ENCODE measurements around the gene DUSP1.

Gene DUSP1

DNA sequence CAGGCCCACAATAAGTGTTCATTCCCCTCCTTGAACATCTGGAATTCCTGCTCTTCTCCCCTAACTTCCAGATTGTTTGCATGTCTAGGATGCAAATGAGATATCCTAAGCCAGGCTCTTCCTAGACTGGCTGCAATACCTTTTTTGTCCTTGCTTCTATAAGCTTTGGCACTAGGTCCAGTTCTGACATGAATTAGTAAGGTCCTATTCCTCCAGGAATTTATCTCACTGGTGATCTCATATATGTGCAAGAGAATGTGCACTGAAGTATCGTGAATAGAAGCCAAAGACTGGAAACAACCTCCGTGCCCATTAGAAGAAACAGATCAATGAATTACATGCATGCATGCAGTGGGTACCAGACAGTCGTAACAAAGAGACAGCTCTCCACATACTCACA, 25.2 kb downstream of the DUSP1 start:
- DNase-seq, result no peak

DNA sequence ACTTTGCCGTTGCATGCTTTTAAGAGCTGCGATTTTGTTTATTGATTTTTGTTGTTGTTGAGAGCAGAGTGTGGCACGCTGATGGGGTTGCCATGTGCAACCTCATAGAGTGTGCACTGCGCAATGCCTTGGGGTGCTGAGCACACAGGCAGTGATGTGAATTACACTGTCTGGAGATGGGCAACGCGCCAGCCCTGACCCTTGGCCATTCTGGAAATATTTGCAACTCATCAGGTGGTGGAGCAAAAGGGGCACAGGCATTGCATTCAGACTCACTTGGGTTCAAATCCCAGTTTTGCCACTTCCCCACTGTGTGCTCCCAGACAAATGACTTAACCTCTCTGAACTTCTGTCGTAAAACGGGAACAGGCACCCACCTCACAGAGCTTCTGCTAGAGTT, 25.6 kb downstream of the DUSP1 start:
- DNase-seq, result no peak

DNA sequence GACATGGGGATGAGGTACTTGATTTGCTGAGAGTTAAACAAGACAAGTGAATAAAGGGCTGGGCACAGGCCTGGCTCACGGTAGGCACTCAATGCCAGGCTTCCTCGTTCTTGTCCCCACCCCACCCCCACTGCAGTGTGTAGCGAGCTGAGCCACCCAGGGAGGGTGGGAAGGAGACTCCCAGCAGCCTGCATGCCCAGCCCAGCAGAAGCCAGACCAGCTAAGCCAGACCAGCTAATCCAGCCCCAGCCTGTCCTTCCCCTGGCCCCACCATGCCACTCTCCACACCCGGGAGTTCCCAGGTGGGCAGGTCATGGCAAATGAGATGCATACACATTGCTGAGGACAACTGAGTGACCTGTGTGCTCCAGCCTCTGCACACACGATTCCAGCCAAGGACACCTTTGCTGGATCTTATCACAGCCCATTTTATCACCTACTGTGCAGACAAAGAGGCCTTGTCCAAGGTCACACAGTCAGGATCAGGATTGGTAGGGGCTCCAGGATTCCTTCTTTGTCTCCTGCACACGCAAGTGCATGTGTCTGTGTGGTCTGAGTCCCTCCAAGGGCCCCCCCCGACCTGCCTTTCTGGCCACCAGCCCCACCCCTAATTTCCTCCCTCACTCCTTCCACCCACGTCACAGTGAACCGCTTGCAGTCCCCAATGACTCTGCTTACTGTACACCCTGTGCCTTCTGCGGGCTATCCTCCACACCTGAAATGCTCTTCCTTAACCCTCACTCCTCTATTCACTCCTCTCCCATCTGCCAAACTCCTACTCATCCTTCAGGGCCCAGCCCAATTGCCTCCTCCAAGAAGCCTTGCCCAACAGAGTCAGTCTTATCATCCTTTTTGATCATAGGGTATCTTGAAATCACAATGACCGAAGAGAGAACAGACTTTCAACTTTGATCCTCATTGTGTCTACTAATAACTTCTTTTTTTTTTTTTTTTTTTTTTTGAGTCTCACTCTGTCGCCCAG, 26.6 kb downstream of the DUSP1 start:
- no peak for DNase-seq

DNA sequence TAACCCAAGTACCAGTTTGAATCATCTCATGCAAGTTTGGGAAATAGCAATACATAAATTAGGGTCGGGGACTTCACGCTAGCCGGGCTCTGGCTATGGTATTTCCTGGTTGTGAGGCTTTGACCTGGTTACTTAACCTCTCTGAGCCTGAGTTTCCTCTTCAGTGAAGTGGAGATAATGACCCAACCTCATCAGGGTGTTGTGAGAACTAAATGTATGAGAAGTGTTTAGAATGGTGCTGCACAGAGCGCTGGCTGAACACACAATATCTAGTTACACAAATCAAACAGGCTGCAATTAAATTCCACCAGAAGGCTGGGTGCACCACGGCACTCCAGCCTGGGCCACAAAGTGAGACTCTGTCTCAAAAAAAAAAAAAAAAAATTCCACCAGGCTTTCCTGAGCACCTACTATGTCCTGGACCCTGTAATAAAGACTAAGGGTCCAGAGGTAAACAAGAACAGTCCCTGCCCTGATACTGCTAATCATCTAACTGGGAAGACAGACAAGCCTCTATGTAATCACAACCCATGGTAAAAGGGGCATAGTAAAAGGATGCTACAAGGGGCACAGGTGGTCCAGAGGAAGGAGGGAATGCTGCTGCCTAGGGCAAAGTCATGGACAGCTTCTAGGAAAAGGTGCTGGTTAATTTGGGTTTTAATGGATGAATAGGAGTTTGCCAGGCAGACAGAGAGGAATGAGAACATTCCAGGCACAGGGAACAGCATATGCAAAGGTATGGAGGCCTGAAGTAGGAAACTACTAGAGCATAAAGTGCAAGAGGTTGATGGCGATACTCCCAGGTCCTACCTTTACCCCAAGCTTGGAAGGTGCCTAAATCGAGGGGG, 27.7 kb downstream of the DUSP1 start:
- no peak for DNase-seq

DNA sequence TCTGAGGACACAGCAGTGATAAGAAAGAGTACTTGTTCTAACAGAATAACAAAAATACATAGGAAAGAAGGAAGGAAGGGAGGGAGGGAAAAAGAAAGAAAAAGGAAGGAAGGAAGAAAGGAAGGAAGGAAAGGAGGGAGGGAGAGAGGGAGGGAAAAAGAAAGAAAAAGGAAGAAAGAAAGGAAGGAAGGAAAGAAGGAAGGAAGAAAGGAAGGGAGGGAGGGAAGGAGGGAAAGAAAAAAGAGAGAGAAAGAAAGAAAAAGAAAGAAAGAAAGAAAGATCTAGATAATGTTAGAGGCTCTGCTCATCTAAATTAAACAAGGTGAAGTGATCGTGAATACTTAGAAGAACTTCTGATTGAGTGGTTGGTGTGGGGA, 29.8 kb downstream of the DUSP1 start:
- no peak for DNase-seq

DNA sequence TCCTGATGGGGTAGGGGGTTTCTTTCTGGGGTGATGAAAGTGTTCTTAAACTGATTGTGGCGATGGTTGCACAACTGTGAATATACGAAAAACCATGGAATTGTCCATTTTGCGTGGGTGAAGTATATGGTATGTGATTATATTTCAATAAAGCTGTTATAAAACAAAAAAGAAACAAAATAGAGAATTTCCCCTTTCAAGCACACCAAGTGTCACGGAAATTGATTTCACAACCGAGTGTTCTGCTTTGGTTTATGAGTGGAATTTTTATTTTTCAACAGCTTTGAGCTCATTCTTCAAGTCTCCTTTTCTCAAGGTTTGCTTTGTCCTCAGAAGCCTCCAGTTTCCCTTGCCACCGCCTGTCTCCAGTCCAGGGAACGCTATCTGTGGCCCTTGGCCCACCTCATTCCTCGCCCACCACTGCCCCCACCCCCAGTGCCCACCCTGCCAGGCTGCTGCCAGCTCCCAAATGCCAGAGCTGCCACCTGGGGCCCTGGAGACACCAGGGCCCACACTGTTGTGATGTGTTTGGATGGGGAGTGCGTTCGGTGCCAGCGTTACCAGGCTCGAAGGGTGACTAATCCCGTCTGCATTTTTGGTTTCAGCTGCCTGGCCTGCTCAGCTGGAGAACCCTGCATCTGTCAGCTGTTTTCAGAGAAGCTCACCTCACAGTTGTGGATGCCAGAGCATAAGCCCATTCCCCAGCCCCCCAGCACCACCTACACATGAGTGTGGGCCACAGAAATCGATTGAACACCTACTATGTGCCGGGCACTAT, 30.4 kb downstream of the DUSP1 start:
- peak in 7 of 51 donors; percentile 7 to 69 (median 20) for DNase-seq

DNA sequence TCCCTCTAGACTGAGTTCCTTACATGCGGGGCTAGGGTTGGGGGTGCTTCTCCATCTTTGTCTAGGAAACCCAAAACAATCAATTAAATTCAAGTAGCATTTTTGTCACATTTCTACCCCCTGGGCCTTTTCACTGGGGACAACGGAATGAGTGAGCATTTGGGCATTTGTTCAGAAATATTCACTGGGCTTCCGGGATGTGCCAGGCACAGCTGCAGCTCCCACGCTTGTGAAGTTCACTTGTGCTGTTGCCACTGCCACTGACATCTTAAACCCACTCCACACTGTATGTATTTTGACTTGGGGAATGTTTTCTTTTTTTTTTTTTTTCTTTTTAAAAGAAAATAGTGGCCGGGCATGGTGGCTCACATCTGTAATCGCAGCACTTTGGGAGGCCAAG, 31.6 kb downstream of the DUSP1 start:
- peak in 2 of 51 donors; percentile 7 to 10 for DNase-seq

DNA sequence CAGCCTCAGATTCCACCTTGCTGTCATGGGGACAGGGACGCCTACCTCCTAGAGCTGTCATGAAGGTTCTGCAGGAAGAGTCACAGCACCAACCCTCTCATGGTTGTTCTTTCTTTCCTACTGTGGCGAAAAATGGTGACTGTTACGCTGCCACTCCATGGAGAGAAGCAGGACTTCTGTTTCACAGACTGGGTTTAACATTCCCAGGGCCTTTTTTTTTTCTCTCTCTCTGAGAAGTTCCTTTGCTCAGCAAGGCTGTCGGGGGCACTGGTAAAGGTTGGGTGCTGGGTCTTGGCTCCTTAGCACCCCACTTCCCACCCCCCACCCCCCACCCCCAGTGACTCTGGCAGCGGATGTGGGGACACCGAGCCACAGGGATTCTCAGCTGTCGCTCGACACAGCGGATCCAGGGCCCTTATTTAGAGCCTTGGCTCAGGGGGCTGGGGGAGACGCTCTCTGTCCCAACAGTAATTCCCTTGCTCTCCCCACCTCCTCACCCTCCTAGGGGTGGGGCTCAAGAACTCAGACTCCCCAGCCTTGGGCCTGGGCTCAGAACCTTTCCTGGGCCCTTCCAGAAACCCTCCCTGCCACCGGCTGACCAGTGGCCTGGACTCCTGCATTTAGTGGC, 34.4 kb downstream of the DUSP1 start:
- no peak for DNase-seq

DNA sequence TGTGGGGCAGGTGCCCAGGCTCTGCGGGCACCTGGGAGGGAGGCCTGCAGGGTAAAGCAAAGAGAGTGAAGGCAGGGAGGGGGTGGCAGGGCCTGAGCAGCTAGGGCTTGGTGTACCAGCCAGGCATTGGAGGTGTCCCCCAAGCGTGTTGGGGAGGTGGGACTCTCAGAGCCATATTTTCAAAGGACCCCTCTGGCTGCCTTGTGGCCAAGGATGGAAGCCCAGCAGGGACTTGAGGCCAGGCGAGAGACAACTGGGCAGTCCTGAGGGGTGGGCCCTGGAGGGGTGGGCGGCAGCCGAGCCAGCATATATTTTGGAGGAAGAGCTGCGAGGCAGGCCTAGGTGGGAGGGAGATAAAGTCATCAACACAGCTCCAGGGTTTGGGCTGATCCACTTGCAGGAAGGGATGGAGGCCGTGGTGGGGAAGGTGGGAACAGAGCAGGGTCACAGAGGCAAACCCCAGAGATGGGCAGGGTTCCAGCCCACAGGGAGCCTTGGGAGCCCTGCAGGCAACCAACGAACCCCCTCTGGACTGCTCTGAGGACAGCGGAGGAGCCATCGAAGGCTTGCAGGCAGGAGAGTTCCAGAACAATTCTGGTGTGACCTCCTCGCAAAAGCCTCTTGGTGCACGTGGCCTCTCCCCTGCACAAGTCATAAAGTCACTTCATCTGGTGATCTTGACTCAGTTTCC, 35.7 kb downstream of the DUSP1 start:
- DNase-seq, result no peak

DNA sequence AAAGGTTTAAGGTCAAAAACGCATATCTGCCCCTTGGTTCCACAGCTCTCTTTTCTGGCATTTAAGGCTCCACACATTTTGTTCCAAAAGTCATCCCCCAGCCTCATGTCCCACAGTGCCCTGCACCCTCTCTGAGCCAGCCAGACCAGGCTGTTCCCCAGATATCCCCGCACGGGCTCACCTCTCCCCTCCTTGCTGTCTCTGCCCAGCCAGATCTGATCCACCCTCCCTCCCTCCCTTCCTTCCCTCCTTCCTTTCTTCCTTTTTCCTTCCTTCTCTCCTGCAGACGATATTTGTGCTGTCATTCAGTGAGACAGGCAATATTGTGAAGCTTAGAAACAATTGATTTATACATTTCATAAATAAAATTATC, 37.0 kb downstream of the DUSP1 start:
- DNase-seq, result no peak

DNA sequence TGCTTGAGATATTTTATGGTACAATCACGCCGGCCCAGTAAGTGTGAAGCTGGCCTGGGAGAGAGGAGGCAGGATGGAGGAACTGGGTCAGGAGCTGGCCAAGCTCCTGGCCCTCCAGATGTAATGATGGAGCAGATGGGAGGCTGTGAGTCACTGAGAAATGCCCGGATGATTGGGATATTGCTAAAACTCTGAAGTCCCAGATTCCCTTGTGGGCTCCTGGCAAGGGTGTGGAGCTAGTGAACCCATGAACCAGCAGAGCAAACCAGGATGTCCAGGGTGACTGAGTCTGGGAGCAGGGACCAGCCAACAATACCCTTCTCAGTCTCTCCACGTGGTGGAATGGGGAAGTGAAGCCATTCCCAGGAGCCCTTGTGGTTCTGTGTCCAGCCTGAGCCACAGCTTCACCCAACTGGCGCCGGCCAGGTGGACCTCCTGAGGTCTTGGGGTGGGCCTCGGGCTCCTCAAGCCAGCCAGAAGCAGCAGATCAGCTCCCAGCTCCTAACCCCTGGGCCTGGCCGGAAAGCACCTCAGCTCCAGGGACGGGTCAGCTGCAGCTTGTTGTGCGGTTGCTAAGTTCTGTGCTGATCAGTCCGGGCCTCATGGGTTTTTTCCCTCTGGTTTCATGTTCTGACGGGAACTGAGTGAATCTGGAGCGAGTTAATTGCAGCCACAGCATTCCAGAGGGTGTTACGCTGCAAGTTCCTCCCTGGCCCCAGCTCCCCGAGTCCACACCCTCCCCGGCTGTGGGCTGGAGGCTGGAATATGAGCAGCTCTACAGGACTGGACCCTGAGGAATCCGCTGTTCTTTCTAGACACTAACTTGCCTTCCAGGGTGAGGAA, 37.6 kb downstream of the DUSP1 start:
- DNase-seq, result peak in 1 of 51 donors; percentile 26

DNA sequence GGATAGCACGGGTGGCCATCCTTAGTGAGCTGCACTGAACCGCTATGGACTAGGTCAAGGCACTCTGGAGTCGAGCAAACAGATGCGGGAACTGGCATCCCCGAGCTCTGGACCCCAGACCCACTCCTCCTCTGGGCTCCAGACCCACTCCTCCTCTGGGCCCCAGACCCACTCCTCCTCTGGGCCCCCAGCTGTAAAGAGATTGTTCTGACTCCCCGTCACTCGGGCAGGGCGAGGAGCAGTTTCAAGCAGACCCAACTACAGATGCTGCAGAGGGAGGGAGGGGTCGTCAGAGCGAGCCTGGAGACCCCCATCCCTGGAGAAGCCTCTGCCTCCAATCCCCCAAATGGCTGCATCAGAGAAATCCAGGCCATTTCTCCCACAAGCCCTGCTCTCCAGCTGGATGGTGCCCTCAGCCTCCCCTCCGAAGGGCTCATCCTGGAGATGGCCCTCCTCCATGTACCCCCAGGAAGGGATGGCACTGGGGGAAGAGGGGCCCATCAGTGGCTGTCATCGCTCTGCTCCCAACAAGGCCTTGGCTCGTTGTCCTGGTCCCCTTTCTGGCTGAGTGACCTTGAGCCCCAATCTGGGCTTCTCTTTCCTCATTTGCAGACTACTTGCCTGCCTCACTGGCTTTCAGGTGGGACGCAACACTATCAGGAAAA, 38.7 kb downstream of the DUSP1 start:
- no peak for DNase-seq

DNA sequence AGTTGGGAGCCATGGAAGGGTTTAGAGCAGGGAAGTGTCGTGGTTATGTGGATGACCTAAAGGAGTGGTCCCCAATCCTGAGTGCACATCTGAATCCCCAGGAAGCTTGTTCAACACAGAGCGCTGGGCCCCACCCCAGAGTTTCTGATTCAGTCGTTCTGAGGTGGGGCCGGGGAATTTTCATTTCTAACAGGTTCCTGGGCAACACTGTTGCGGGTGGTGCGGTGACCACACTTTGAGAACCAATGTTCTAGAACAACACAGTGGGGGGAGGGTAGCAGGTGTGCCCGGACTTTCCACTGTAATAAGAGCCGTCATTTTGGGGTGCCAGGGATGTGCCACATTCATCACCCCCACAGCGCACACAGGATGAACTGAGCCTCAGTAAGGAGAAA, 39.3 kb downstream of the DUSP1 start:
- DNase-seq, result no peak

DNA sequence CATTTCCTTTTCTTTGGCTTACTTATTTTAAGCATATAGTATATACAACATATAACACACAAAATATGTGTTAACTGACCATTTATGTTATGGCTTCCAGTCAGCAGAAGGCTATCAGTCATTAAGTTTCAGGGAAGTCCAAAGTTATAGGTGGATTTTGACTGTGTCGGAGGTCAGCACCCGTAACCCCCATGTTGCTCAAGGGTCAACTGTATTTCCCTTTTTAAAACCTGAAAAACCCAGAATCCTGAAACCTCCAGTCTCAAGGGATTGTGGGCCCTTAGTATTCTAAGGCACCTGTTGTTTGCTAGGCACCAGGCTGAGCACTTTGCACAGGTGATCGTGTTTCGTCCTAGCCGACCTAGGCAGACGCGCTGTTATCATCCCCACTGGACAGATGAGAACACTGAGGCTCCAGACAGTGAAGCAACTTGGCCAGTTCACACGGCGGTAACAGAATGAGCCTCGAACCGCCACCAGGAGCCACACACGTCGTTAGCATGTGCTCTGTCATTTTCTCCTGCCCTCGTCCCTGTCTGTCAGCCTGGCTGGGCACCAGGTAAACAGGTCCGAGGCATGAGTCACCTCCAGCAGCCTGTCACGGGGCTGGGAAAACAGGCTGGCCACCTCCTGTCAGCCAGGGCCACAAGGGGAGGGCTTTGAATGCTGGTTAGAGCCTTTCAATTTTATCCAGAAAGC, 39.9 kb downstream of the DUSP1 start:
- DNase-seq, result no peak

DNA sequence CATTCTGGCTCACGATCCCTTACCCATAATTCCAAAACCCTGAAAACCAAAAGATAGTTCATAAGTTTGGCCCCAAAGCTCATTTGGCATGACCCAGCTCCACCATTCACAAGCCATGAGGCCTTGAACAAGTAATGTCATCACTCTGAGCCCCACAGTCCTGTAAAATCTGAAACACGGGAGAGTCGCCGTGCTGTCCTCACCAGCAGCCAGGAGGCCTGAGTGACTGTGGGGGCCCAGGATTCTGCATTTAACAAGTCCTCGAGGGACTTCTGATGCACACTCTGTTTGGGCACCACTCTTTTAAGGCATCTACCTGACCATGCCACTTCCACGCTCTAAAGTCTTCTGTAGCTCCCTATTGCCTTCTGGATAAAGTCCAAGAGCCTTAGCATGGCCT, 40.8 kb downstream of the DUSP1 start:
- no peak for DNase-seq

DNA sequence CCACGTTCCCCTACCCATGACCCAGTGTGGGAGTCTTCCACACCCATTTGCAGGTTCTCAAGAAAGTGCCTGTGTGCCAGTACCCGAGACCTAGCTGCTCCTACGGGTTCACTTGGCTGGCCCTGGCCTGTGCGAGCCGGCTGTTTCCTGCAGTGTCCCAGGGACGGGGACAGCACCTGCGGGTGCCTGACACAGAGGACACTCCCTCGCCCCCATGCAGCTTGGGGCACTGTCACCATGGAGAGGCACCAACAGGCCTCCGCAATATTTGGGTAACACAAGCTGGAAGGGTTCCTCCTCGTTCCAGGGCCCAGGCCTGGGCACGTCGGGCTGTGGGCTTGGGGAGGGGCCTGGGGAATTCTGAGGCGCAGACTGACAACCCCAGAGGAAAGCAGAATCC, 41.4 kb downstream of the DUSP1 start:
- DNase-seq, result no peak

DNA sequence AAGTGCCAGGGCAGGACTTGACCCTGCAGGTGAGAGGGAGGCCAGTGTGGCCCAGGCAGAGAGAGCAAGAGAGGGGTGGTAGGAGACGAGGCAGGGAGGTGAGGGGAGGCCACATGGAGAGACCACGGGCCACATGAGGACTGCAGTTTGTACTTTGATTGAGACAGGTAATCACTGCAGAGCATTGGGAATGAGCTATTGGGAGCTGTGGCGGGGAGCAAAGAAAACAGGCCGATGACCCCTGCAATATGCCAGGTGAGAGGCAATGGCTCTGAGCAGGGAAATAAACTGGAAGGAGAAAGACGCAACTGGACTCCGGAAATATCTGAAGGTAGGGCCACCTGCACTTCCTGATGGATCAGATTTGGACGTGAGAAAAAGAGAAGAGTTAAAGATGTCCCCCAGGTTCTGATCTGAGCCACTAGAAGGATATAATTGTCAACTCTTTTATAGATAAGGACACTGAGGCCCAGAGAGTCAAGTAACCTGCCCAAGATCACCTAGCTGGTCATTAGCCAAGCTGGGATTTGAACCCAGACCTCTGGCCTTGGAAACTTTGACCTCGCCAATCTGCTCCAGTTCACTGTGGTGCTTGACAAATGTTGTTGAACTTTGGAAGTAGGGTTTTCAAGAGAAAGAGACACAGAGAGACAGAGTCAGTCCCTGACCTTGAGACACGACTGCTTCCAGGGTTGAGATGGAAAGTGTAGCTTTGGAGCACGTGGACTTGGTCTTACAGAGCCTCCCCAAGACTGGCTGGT, 42.3 kb downstream of the DUSP1 start:
- DNase-seq, result no peak

DNA sequence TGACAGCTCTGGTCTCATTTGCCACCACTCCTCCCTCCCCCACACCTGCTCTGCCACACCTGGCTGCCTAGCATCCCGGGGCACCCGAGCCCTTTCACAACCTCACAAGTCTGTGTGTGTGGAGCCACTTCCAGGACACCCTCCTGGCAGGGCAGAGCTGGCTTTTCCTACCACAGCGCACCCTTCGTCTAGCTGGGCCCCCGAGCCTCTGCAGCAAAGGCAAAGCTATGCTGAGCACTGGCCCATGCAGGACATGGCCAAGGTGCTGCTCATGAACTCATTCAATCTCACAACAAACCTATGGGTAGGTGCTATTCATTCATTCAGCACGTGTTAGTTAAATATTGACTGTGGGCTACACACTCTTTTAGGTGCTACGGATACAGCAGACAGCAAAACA, 43.4 kb downstream of the DUSP1 start:
- DNase-seq, result no peak
